Endothelial cell of umbilical vein (primary cell): ENCODE data around the gene ZNF599. TPM values are rescaled to one million over a fixed set of nuclear protein-coding genes. Genes with fewer than 3 reads are reported as not detected.

ENCODE experiments used
- BruUV-seq: library from RNA; stranded (reverse); fragments of 400-500 nt; replicated peaks from 2 replicates; lab custom pipeline; 2021; lab: Mats Ljungman, UMichigan
- CTCF ChIA-PET: fragments of 300-600, 350-600 bp; sonication (Branson Sonifier 250); formaldehyde crosslinking; loops from one replicate; lab custom pipeline; 2021; ENCODE audit warnings: antibody characterized with exemption, inconsistent platforms; lab: Charles Lee
- POLR2A ChIA-PET: fragments of 300-600, 350-600 bp; sonication (Branson Sonifier 250); formaldehyde crosslinking; loops from one replicate; lab custom pipeline; 2021; ENCODE audit warnings: antibody characterized with exemption, inconsistent platforms; lab: Charles Lee
- DNase-seq: peaks from one replicate; pipeline ENCODE4 v3.0.0-alpha.2; 2011; ENCODE audit warnings: low read depth, low spot score
- FAIRE-seq: peaks from 2 replicates; lab custom pipeline; 2011; peaks lifted over from hg19 to GRCh38; lab: Jason Lieb, UNC
- H2AFZ ChIP-seq: 2 replicates; pipeline ENCODE4 v1.6.0; 2012; ENCODE audit warnings: low read depth, low read length, control low read depth, inconsistent platforms
- H3K27ac ChIP-seq: 2 replicates; pipeline ENCODE4 v1.5.1; 2011; ENCODE audit warnings: low read depth, mild to moderate bottlenecking, control low read depth, low read length, moderate library complexity; ENCODE audit not compliant: insufficient read depth
- H3K27me3 ChIP-seq, 2 experiments: 2 replicates each; pipeline versions ENCODE4 v1.6.0 to v1.6.1; 2011; ENCODE audit warnings: low read length in 2 of 2, mixed read lengths in 1 of 2; ENCODE audit not compliant: control insufficient read depth in 2 of 2, insufficient read depth in 2 of 2
- H3K36me3 ChIP-seq, 2 experiments: 2 replicates in 1 of 2; 3 replicates in 1 of 2; pipeline ENCODE4 v1.5.1; 2011; ENCODE audit warnings: low read length in 2 of 2, mild to moderate bottlenecking in 1 of 2, moderate library complexity in 1 of 2; ENCODE audit not compliant: control insufficient read depth in 2 of 2, insufficient read depth in 2 of 2; ENCODE audit errors: extremely low read depth in 1 of 2
- H3K4me1 ChIP-seq: 3 replicates; pipeline ENCODE4 v1.5.1; 2011; ENCODE audit warnings: mild to moderate bottlenecking, low read length; ENCODE audit not compliant: control insufficient read depth, insufficient read depth; ENCODE audit errors: extremely low read depth
- H3K4me2 ChIP-seq: 2 replicates; pipeline ENCODE4 v1.6.1; 2011; ENCODE audit warnings: low read length, control low read depth, mixed read lengths; ENCODE audit not compliant: insufficient read depth
- H3K4me3 ChIP-seq, 3 experiments: fragments of 200-600 bp in 1 of 3; sonication (generic), shearing (Covaris generic) in 1 of 3; replicated peaks in 1 of 3; 2 replicates each; pipeline ENCODE4 v1.5.1; 2011 to 2016; ENCODE audit warnings: control low read depth in 3 of 3, low read length in 3 of 3, mild to moderate bottlenecking in 2 of 3, inconsistent platforms in 1 of 3, low read depth in 1 of 3, moderate library complexity in 1 of 3; ENCODE audit not compliant: insufficient read depth in 1 of 3
- H3K79me2 ChIP-seq: 2 replicates; pipeline ENCODE4 v1.6.0; 2012; ENCODE audit warnings: low read length, inconsistent platforms; ENCODE audit not compliant: control insufficient read depth, insufficient read depth
- H3K9ac ChIP-seq: replicated peaks from 2 replicates; pipeline ENCODE3; 2011; ENCODE audit warnings: low read length, control low read depth; ENCODE audit not compliant: insufficient read depth; ENCODE audit errors: extremely low read depth
- H3K9me1 ChIP-seq: replicated peaks from 3 replicates; pipeline ENCODE4 v1.6.0; 2011; ENCODE audit warnings: mild to moderate bottlenecking, low read length; ENCODE audit not compliant: control insufficient read depth, insufficient read depth; ENCODE audit errors: extremely low read depth
- H3K9me3 ChIP-seq: replicated peaks from 2 replicates; pipeline ENCODE4 v1.5.1; 2012; ENCODE audit warnings: low read length, inconsistent platforms; ENCODE audit not compliant: control insufficient read depth, insufficient read depth
- H4K20me1 ChIP-seq: replicated peaks from 2 replicates; pipeline ENCODE3; 2011; ENCODE audit warnings: mild to moderate bottlenecking, low read length; ENCODE audit not compliant: control insufficient read depth, insufficient read depth; ENCODE audit errors: extremely low read depth
- FOS ChIP-seq: IDR thresholded peaks from 2 replicates; pipeline ENCODE4 v1.6.1; 2011; ENCODE audit warnings: mild to moderate bottlenecking, low read length, moderate library complexity, borderline replicate concordance; ENCODE audit not compliant: insufficient read depth
- GATA2 ChIP-seq: IDR thresholded peaks from 2 replicates; pipeline ENCODE4 v1.7.0; 2011; ENCODE audit warnings: low read depth, mild to moderate bottlenecking, moderate library complexity, mixed read lengths, low read length; ENCODE audit not compliant: insufficient read length, insufficient read depth
- JUN ChIP-seq: IDR thresholded peaks from 2 replicates; pipeline ENCODE4 v1.6.1; 2011; ENCODE audit warnings: borderline replicate concordance, low read depth; ENCODE audit not compliant: insufficient read length, insufficient read depth
- MYC ChIP-seq: IDR thresholded peaks from one replicate; pipeline ENCODE4 v1.6.1; 2011; ENCODE audit warnings: mild to moderate bottlenecking, low read depth, low read length
- POLR2A ChIP-seq: IDR thresholded peaks from 2 replicates; pipeline ENCODE4 v1.6.1; 2012; ENCODE audit warnings: low read depth, mild to moderate bottlenecking, control low read depth, low read length
- POLR2AphosphoS5 ChIP-seq: IDR thresholded peaks from 2 replicates; pipeline ENCODE4 v1.6.1; 2012; ENCODE audit warnings: low read depth, mild to moderate bottlenecking, control low read depth, low read length, moderate library complexity; ENCODE audit not compliant: insufficient read depth
- dilution Hi-C: fragments of 300-500 bp; cut with MboI; formaldehyde crosslinking; loops from one replicate; pipeline ENCODE4 v1.15.0; 2019; ENCODE audit warnings: low sequenced_read_pairs; ENCODE audit not compliant: extremely low pct_ligation_motif_present
- intact Hi-C: fragments of 100-400 bp; cut with micrococcal nuclease; formaldehyde crosslinking; loops from one replicate; pipeline ENCODE4 v1.10.0; 2022
- polyA plus RNA-seq, 4 experiments: library from polyadenylated mRNA; depleted of rRNA in 3 of 4; stranded (reverse) in 3 of 4; unstranded in 1 of 4; fragments of >200 nt; gene quantifications; 2 replicates each; pipeline versions ENCODE4 v1.2.1 to v1.2.3, GENCODE V29; 2011 to 2012; ENCODE audit warnings: missing spikeins in 1 of 4
- total RNA-seq: library from RNA; stranded (reverse); gene quantifications from 2 replicates; pipeline ENCODE4 v1.2.3, GENCODE V29; 2021
- TF ChIP-seq, protein P1 (sequence below): IDR thresholded peaks from 2 replicates; pipeline ENCODE4 v1.6.1; 2011; ENCODE audit not compliant: insufficient read depth, insufficient read length
- TF ChIP-seq, protein P2 (sequence below), 2 donors: IDR thresholded peaks; 1 replicate in 1 of 2; 2 replicates in 1 of 2; pipeline ENCODE4 v1.5.1; 2011; ENCODE audit warnings: low read length in 2 of 2, mild to moderate bottlenecking in 2 of 2, moderate library complexity in 2 of 2, control low read depth in 1 of 2, inconsistent platforms in 1 of 2, low read depth in 1 of 2; ENCODE audit not compliant: insufficient read depth in 1 of 2; ENCODE audit errors: extremely low read depth in 1 of 2

ZNF599 gene
- total and polyA plus RNA-seq, 2 donors (not counting 3 experiments of a cell fraction or from before 2014, with no cell fraction given): 4.5 to 7.3 TPM

DNA sequence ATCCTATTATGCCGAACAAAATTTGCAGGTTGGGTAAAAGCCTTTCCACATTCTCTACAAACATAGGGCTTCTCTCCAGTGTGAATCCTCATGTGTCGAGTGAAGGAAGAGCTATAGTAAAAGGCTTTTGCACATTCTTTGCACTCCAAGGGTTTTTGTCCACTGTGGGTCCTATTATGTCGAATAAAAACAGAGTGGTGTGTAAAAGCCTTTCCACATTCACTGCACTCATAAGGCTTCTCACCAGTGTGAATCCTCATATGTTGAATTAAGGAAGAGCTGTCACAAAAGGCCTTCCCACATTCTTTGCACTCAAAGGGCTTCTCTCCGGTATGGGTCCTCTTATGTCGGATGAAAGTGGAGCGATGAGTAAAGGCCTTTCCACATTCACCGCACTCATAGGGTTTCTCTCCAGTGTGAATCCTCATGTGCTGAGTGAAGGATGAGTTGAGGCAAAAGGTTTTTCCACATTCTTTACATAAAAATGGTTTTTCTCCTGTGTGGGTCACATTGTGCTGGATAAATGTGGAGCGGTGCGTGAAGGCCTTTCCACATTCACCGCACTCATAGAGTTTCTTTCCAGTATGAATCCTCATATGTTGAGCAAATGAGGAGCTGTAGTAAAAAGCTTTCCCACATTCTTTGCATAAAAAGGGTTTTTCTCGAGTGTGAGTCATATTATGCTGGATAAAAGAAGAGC is 13.6 kb downstream of the ZNF599 start:
- peaks cover 0 to 2% of the 10 kb centered on the region in 2 experiments for H3K36me3 ChIP-seq
- TF ChIP-seq FOS (no peak), MYC (no peak), POLR2A (no peak)
- DNase-seq (no peak), FAIRE-seq (no peak)
- peaks cover 24% of the 10 kb centered on the region for H3K9me3 ChIP-seq
- no peak overlapping the region for H3K9ac ChIP-seq
- dilution Hi-C loops (no loop called here), intact Hi-C loops (no loop called here)
- no peaks in the 10 kb centered on the region for H3K79me2 ChIP-seq
- H3K27me3 ChIP-seq: no peaks in the 10 kb centered on the region
- no peak overlapping the region for H3K27ac ChIP-seq
- H3K4me3 ChIP-seq: no peak overlapping the region
- CTCF ChIA-PET: no interaction called here
- no peak overlapping the region for H3K4me2 ChIP-seq
- no TSS peak for BruUV-seq
- H3K9me1 ChIP-seq: no peaks in the 10 kb centered on the region
- no peaks in the 10 kb centered on the region for H4K20me1 ChIP-seq
- no peak overlapping the region for H2AFZ ChIP-seq
- no peaks in the 10 kb centered on the region for H3K4me1 ChIP-seq
- POLR2A ChIA-PET: no interaction called here

DNA sequence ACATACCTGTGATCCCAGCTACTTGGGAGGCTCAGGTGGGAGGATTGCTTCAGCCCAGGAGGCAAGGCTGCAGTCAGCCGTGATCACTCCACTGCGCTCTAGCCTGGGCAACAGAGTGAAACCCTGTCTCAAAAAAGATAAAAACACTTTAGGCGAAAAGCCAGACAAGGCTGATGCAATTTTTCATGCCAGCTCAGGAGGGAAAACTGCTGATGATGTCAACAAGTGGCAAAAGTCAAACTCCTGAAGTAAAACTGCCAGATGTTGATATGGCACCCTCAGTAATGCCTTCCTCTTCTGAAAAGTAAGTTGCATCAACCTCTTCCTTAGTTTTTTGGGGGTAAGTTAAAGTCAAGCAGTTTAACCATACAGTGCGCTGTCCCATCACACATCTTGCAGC is 15.6 kb downstream of the ZNF599 start:
- TF ChIP-seq, protein P1, sequence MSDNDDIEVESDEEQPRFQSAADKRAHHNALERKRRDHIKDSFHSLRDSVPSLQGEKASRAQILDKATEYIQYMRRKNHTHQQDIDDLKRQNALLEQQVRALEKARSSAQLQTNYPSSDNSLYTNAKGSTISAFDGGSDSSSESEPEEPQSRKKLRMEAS: no peak
- TF ChIP-seq POLR2A (no peak), MYC (no peak), GATA2 (no peak), FOS (no peak), POLR2AphosphoS5 (no peak), JUN (no peak)
- TF ChIP-seq, protein P2, sequence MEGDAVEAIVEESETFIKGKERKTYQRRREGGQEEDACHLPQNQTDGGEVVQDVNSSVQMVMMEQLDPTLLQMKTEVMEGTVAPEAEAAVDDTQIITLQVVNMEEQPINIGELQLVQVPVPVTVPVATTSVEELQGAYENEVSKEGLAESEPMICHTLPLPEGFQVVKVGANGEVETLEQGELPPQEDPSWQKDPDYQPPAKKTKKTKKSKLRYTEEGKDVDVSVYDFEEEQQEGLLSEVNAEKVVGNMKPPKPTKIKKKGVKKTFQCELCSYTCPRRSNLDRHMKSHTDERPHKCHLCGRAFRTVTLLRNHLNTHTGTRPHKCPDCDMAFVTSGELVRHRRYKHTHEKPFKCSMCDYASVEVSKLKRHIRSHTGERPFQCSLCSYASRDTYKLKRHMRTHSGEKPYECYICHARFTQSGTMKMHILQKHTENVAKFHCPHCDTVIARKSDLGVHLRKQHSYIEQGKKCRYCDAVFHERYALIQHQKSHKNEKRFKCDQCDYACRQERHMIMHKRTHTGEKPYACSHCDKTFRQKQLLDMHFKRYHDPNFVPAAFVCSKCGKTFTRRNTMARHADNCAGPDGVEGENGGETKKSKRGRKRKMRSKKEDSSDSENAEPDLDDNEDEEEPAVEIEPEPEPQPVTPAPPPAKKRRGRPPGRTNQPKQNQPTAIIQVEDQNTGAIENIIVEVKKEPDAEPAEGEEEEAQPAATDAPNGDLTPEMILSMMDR (IDR thresholded peaks at IDR 0.05; ENCODE audit: extremely low read depth in 1 of 2, insufficient read depth in 1 of 2, low read depth in 1 of 2, low read length in 2 of 2): no peak
- ChIA-PET POLR2A (no interaction called here), CTCF (no interaction called here)
- FAIRE-seq: no peak
- no peaks in the 10 kb centered on the region for H4K20me1 ChIP-seq
- intact Hi-C loops (no loop called here), dilution Hi-C loops (no loop called here)
- no peak overlapping the region for H3K4me2 ChIP-seq
- no peaks in the 10 kb centered on the region for H3K36me3 ChIP-seq
- H3K4me1 ChIP-seq: no peaks in the 10 kb centered on the region
- no peak overlapping the region for H2AFZ ChIP-seq
- no peak for DNase-seq
- no peak overlapping the region for H3K27ac ChIP-seq
- BruUV-seq: no TSS peak
- H3K9ac ChIP-seq: no peak overlapping the region
- H3K4me3 ChIP-seq: no peak overlapping the region
- peaks cover 24% of the 10 kb centered on the region for H3K9me3 ChIP-seq
- no peaks in the 10 kb centered on the region for H3K27me3 ChIP-seq
- no peaks in the 10 kb centered on the region for H3K9me1 ChIP-seq
- no peaks in the 10 kb centered on the region for H3K79me2 ChIP-seq
